H9 (cell line): ENCODE measurements around the gene ABCF2. TPM values are rescaled to one million over a fixed set of nuclear protein-coding genes. Genes with fewer than 3 reads are reported as not detected.

Source experiments
- DNase-seq: peaks from one replicate; pipeline ENCODE4 v3.0.0-alpha.2; 2017
- H2AFZ ChIP-seq: one replicate; pipeline ENCODE4 v1.6.1; 2013; ENCODE audit warnings: mild to moderate bottlenecking, low read length, control low read depth, moderate library complexity
- H2AK5ac ChIP-seq: 2 replicates; pipeline ENCODE4 v1.6.1; 2013; ENCODE audit warnings: low read length, control low read depth, mixed read lengths; ENCODE audit not compliant: insufficient read length
- H2BK120ac ChIP-seq: one replicate; pipeline ENCODE4 v1.6.1; 2013; ENCODE audit warnings: low read depth, mild to moderate bottlenecking, low read length, control low read depth, inconsistent platforms; ENCODE audit not compliant: poor library complexity, severe bottlenecking
- H2BK12ac ChIP-seq: 2 replicates; pipeline ENCODE4 v1.6.1; 2013; ENCODE audit warnings: low read length, control low read depth, mixed read lengths, low read depth; ENCODE audit not compliant: insufficient read length
- H2BK15ac ChIP-seq: 2 replicates; pipeline ENCODE4 v1.6.1; 2013; ENCODE audit warnings: low read depth, low read length, control low read depth
- H2BK20ac ChIP-seq: one replicate; pipeline ENCODE4 v1.6.1; 2013; ENCODE audit warnings: low read depth, mild to moderate bottlenecking, low read length, control low read depth, inconsistent platforms; ENCODE audit not compliant: poor library complexity, severe bottlenecking
- H2BK5ac ChIP-seq: 2 replicates; pipeline ENCODE4 v1.6.1; 2013; ENCODE audit warnings: low read length, control low read depth, mixed read lengths; ENCODE audit not compliant: insufficient read length
- H3K14ac ChIP-seq: 2 replicates; pipeline ENCODE4 v1.6.1; 2013; ENCODE audit warnings: low read length, control low read depth; ENCODE audit not compliant: insufficient read depth
- H3K18ac ChIP-seq: 2 replicates; pipeline ENCODE4 v1.6.1; 2013; ENCODE audit warnings: low read depth, mild to moderate bottlenecking, mixed read lengths, low read length, control low read depth; ENCODE audit not compliant: insufficient read length
- H3K23ac ChIP-seq: 2 replicates; pipeline ENCODE4 v1.6.1; 2013; ENCODE audit warnings: low read length, control low read depth, mixed read lengths, low read depth; ENCODE audit not compliant: insufficient read length
- H3K23me2 ChIP-seq: 2 replicates; pipeline ENCODE4 v1.6.1; 2013; ENCODE audit warnings: low read depth, mild to moderate bottlenecking, mixed read lengths, low read length, control low read depth; ENCODE audit not compliant: insufficient read length, poor library complexity, severe bottlenecking
- H3K27ac ChIP-seq: 2 replicates; pipeline ENCODE4 v1.5.1; 2013; ENCODE audit warnings: low read length, control low read depth, mixed read lengths, low read depth; ENCODE audit not compliant: insufficient read length
- H3K27me3 ChIP-seq: 2 replicates; pipeline ENCODE4 v1.6.1; 2013; ENCODE audit warnings: low read length, control low read depth, inconsistent platforms; ENCODE audit not compliant: insufficient read depth
- H3K4ac ChIP-seq: 2 replicates; pipeline ENCODE4 v1.6.1; 2013; ENCODE audit warnings: low read depth, mild to moderate bottlenecking, control low read depth, inconsistent platforms, low read length, moderate library complexity
- H3K4me1 ChIP-seq: 2 replicates; pipeline ENCODE4 v1.6.1; 2013; ENCODE audit warnings: low read length, control low read depth, inconsistent platforms; ENCODE audit not compliant: insufficient read depth
- H3K4me2 ChIP-seq: 2 replicates; pipeline ENCODE4 v1.6.1; 2013; ENCODE audit warnings: low read length, control low read depth, mixed read lengths; ENCODE audit not compliant: insufficient read length, insufficient read depth
- H3K56ac ChIP-seq: 2 replicates; pipeline ENCODE4 v1.6.1; 2013; ENCODE audit warnings: low read depth, mild to moderate bottlenecking, mixed read lengths, low read length, control low read depth; ENCODE audit not compliant: insufficient read length
- H3K79me1 ChIP-seq: 2 replicates; pipeline ENCODE4 v1.6.1; 2013; ENCODE audit warnings: low read depth, mild to moderate bottlenecking, moderate library complexity, low read length, control low read depth, inconsistent platforms; ENCODE audit not compliant: insufficient read depth, poor library complexity, severe bottlenecking
- H3K79me2 ChIP-seq: 2 replicates; pipeline ENCODE4 v1.6.1; 2013; ENCODE audit warnings: low read length, control low read depth, inconsistent platforms; ENCODE audit not compliant: insufficient read depth
- H3K9ac ChIP-seq: 2 replicates; pipeline ENCODE4 v1.6.1; 2013; ENCODE audit warnings: low read length, control low read depth, mixed read lengths; ENCODE audit not compliant: insufficient read length; ENCODE audit errors: extremely low read depth
- H3K9me3 ChIP-seq: one replicate; pipeline ENCODE4 v1.6.1; 2013; ENCODE audit warnings: low read depth, low read length, inconsistent platforms; ENCODE audit not compliant: control insufficient read depth
- H3T11ph ChIP-seq: one replicate; pipeline ENCODE4 v1.6.1; 2013; ENCODE audit warnings: mild to moderate bottlenecking, low read length, control low read depth, inconsistent platforms
- H4K20me1 ChIP-seq: one replicate; pipeline ENCODE4 v1.6.1; 2013; ENCODE audit not compliant: control insufficient read depth, insufficient read length, insufficient read depth
- H4K5ac ChIP-seq: 2 replicates; pipeline ENCODE4 v1.6.1; 2013; ENCODE audit warnings: low read depth, mild to moderate bottlenecking, mixed read lengths, low read length, control low read depth; ENCODE audit not compliant: insufficient read length
- H4K8ac ChIP-seq: replicated peaks from 2 replicates; pipeline ENCODE4 v1.6.1; 2013; ENCODE audit warnings: low read length, control low read depth, mixed read lengths, low read depth; ENCODE audit not compliant: insufficient read length
- H4K91ac ChIP-seq: 2 replicates; pipeline ENCODE4 v1.6.1; 2013; ENCODE audit warnings: low read depth, mild to moderate bottlenecking, moderate library complexity, mixed read lengths, low read length, control low read depth; ENCODE audit not compliant: insufficient read length
- H3K27ac Mint-ChIP-seq, 3 experiments: 2 replicates in 2 of 3; 3 replicates in 1 of 3; pipeline ENCODE4 v1.8.0; 2020 to 2021; ENCODE audit warnings: mixed read lengths in 3 of 3, mild to moderate bottlenecking in 1 of 3, moderate library complexity in 1 of 3
- H3K27me3 Mint-ChIP-seq: 2 replicates; pipeline ENCODE4 v1.8.0; 2021; ENCODE audit warnings: low read depth, mild to moderate bottlenecking, moderate library complexity, mixed read lengths
- H3K36me3 Mint-ChIP-seq, 3 experiments: 2 replicates in 2 of 3; 3 replicates in 1 of 3; pipeline ENCODE4 v1.8.0; 2020 to 2021; ENCODE audit warnings: low read depth in 3 of 3, mixed read lengths in 3 of 3; ENCODE audit not compliant: insufficient read depth in 1 of 3
- H3K4me1 Mint-ChIP-seq, 2 experiments: 2 replicates each; pipeline ENCODE4 v1.8.0; 2020; ENCODE audit warnings: mixed read lengths in 2 of 2
- H3K4me3 Mint-ChIP-seq, 2 experiments: 2 replicates in 1 of 2; 3 replicates in 1 of 2; pipeline ENCODE4 v1.8.0; 2020 to 2021; ENCODE audit warnings: mild to moderate bottlenecking in 2 of 2, mixed read lengths in 2 of 2, moderate library complexity in 1 of 2
- H3K9me3 Mint-ChIP-seq, 2 experiments: 2 replicates in 1 of 2; 3 replicates in 1 of 2; pipeline ENCODE4 v1.8.0; 2020; ENCODE audit warnings: mild to moderate bottlenecking in 2 of 2, mixed read lengths in 2 of 2, moderate library complexity in 1 of 2
- WGBS: extraction: QIAGEN DNeasy Blood & Tissue Kit; methylation state at CpG from one replicate; pipeline ENCODE4 v1.1.7; 2013; ENCODE audit warnings: missing lambda C conversion rate, low lambda C conversion rate, mixed read lengths; ENCODE audit not compliant: insufficient read length; ENCODE audit errors: extremely low coverage; 5-methylcytosine and 5-hydroxymethylcytosine counted together
- total RNA-seq: library from RNA; stranded (reverse); gene quantifications from 2 replicates; pipeline ENCODE4 v1.2.1, GENCODE V29; 2021
- TF ChIP-seq, protein P1 (sequence below): fragments of 200-600 bp; sonication (generic); conservative IDR thresholded peaks from 3 replicates; pipeline ENCODE4 v1.8.0; 2021; ENCODE audit warnings: antibody characterized with exemption, mild to moderate bottlenecking

The ABCF2 gene
- total RNA-seq, 1 experiment from 2014 or later = 70.1 TPM

DNA sequence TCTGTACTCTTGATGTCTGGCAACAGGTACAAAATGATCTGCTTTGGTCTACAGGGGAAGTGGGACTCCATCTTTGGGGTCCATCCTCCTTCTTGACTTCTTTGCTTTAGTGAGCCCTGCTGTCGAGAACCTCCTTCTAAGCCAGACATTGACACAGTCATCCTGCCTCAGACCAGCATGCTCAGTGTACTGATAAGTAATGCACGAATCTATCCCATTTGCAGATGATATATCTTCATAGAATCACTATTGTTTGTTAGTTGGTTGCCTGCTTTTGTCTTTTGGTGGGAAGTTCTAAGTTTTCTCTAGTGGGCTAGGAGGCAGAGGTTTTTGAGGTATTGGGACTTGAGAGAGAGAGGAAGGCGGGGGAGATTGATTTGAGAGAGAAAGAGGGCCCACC lies 25.7 kb downstream of the ABCF2 start:
- no peaks in the 10 kb centered on the region; a peak in 1 of 7 replicates for H3K36me3 Mint-ChIP-seq
- no peaks in the 10 kb centered on the region for H3K27me3 ChIP-seq
- H3K4me1 ChIP-seq = no peaks in the 10 kb centered on the region; the same call in 1 of the 2 replicates
- no peaks in the 10 kb centered on the region for H3K79me2 ChIP-seq
- H3T11ph ChIP-seq = no peak overlapping the region
- DNase-seq = no peak
- no peak overlapping the region for H4K91ac ChIP-seq
- no peak overlapping the region for H2BK12ac ChIP-seq
- H3K79me1 ChIP-seq = no peaks in the 10 kb centered on the region
- H2BK5ac ChIP-seq = no peak overlapping the region
- TF ChIP-seq, protein P1, sequence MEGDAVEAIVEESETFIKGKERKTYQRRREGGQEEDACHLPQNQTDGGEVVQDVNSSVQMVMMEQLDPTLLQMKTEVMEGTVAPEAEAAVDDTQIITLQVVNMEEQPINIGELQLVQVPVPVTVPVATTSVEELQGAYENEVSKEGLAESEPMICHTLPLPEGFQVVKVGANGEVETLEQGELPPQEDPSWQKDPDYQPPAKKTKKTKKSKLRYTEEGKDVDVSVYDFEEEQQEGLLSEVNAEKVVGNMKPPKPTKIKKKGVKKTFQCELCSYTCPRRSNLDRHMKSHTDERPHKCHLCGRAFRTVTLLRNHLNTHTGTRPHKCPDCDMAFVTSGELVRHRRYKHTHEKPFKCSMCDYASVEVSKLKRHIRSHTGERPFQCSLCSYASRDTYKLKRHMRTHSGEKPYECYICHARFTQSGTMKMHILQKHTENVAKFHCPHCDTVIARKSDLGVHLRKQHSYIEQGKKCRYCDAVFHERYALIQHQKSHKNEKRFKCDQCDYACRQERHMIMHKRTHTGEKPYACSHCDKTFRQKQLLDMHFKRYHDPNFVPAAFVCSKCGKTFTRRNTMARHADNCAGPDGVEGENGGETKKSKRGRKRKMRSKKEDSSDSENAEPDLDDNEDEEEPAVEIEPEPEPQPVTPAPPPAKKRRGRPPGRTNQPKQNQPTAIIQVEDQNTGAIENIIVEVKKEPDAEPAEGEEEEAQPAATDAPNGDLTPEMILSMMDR = no peak
- no peak overlapping the region for H3K27ac Mint-ChIP-seq
- peaks cover 3 to 5% of the 10 kb centered on the region in 2 experiments for H3K4me1 Mint-ChIP-seq
- no peak overlapping the region for H2BK120ac ChIP-seq
- H3K9me3 ChIP-seq = no peaks in the 10 kb centered on the region
- no peak overlapping the region for H3K56ac ChIP-seq
- no peaks in the 10 kb centered on the region for H3K23me2 ChIP-seq
- H3K14ac ChIP-seq = no peak overlapping the region
- H3K18ac ChIP-seq = no peak overlapping the region
- H2BK15ac ChIP-seq = no peak overlapping the region
- peaks cover 45% of the 10 kb centered on the region for H3K27me3 Mint-ChIP-seq
- H3K27ac ChIP-seq = no peak overlapping the region
- peak overlapping the region; percentile 18 for H3K23ac ChIP-seq
- H3K4me2 ChIP-seq = no peak overlapping the region
- WGBS = no CpG with 5 or more reads among the region's 3 CpGs
- H2BK20ac ChIP-seq = no peak overlapping the region
- no peak overlapping the region for H3K9ac ChIP-seq
- no peak overlapping the region for H4K8ac ChIP-seq
- H3K4ac ChIP-seq = no peak overlapping the region
- no peaks in the 10 kb centered on the region for H3K9me3 Mint-ChIP-seq
- H3K4me3 Mint-ChIP-seq = no peak overlapping the region
- H4K5ac ChIP-seq = no peak overlapping the region
- no peak overlapping the region for H2AFZ ChIP-seq
- H2AK5ac ChIP-seq = no peak overlapping the region
- peaks cover 3% of the 10 kb centered on the region for H4K20me1 ChIP-seq
